ENCODE measurements around the gene SLC45A2.

GRCh38 chr5:34005211-34005610 is 20.7 kb upstream of the SLC45A2 start:
- no peak for TF ChIP-seq CTCF (IDR thresholded peaks at IDR 0.05)
- no peak for TF ChIP-seq NRF1 (IDR thresholded peaks at IDR 0.05; ENCODE audit: low read depth, low read length)
- no peak for TF ChIP-seq REST (IDR thresholded peaks at IDR 0.05; ENCODE audit: low read depth, low read length)
- no peak for TF ChIP-seq POLR2AphosphoS5 (IDR thresholded peaks at IDR 0.05; ENCODE audit: low read depth, low read length)
- TF ChIP-seq TAF1 (IDR thresholded peaks at IDR 0.05; ENCODE audit: borderline replicate concordance, low read depth, low read length): no peak
- no peak for TF ChIP-seq USF1 (IDR thresholded peaks at IDR 0.05; ENCODE audit: borderline replicate concordance, low read depth)
- TF ChIP-seq MAX (IDR thresholded peaks at IDR 0.05; ENCODE audit: low read depth): no peak
- no peak for TF ChIP-seq GABPA (IDR thresholded peaks at IDR 0.05; ENCODE audit: low read depth)
- TF ChIP-seq RAD21 (IDR thresholded peaks at IDR 0.05; ENCODE audit: low read length): no peak
- TF ChIP-seq CHD2 (IDR thresholded peaks at IDR 0.05; ENCODE audit: low read length, partially characterized antibody): no peak
- TF ChIP-seq USF2 (IDR thresholded peaks at IDR 0.05; ENCODE audit: borderline replicate concordance, low read depth, low read length): no peak
- no peak for TF ChIP-seq RCOR1 (IDR thresholded peaks at IDR 0.05; ENCODE audit: low read length)
- TF ChIP-seq YY1 (IDR thresholded peaks at IDR 0.05; ENCODE audit: low read depth): no peak
